Astrocyte (in vitro differentiated cells and primary cell): ENCODE measurements around the gene FCRLB. TPM values are rescaled to one million over a fixed set of nuclear protein-coding genes. Genes with fewer than 3 reads are reported as not detected.
"Not testable (repeated sequence)": the region's sequence is repeated elsewhere in the genome, so short reads cannot be mapped to it uniquely, and the experiment has no call there.

ENCODE experiments used
- DNase-seq: peaks from one replicate; pipeline ENCODE4 v3.0.0-alpha.2; 2010; ENCODE audit warnings: low read depth
- FAIRE-seq: peaks from 2 replicates; lab custom pipeline; 2011; peaks lifted over from hg19 to GRCh38; lab: Jason Lieb, UNC
- H2AFZ ChIP-seq: 2 replicates; pipeline ENCODE4 v1.6.0; 2012; ENCODE audit warnings: low read depth, low read length, inconsistent platforms
- H3K27ac ChIP-seq: 2 replicates; pipeline ENCODE4 v1.5.1; 2011; ENCODE audit warnings: low read depth, low read length, inconsistent platforms
- H3K27me3 ChIP-seq: 2 replicates; pipeline ENCODE4 v1.6.0; 2011; ENCODE audit warnings: low read length, inconsistent platforms; ENCODE audit not compliant: insufficient read depth
- H3K36me3 ChIP-seq: 2 replicates; pipeline ENCODE4 v1.5.1; 2011; ENCODE audit warnings: low read length, inconsistent platforms; ENCODE audit not compliant: insufficient read depth
- H3K4me1 ChIP-seq: 2 replicates; pipeline ENCODE4 v1.5.1; 2011; ENCODE audit warnings: low read length, inconsistent platforms; ENCODE audit not compliant: insufficient read depth
- H3K4me2 ChIP-seq: 2 replicates; pipeline ENCODE4 v1.6.0; 2012; ENCODE audit warnings: low read length, inconsistent platforms
- H3K4me3 ChIP-seq: 2 replicates; pipeline ENCODE4 v1.5.1; 2011; ENCODE audit warnings: low read depth, mild to moderate bottlenecking, low read length, inconsistent platforms; ENCODE audit not compliant: insufficient read depth
- H3K79me2 ChIP-seq: 2 replicates; pipeline ENCODE4 v1.6.0; 2012; ENCODE audit warnings: mild to moderate bottlenecking, low read length, inconsistent platforms; ENCODE audit not compliant: insufficient read depth
- H3K9ac ChIP-seq: 2 replicates; pipeline ENCODE4 v1.6.0; 2012; ENCODE audit warnings: mild to moderate bottlenecking, low read length, inconsistent platforms
- H3K9me3 ChIP-seq: 2 replicates; pipeline ENCODE4 v1.5.1; 2012; ENCODE audit warnings: low read depth, mild to moderate bottlenecking, low read length, inconsistent platforms; ENCODE audit not compliant: insufficient read depth
- H4K20me1 ChIP-seq: 2 replicates; pipeline ENCODE4 v1.6.0; 2012; ENCODE audit warnings: low read length, inconsistent platforms; ENCODE audit not compliant: insufficient read depth
- H3K27ac Mint-ChIP-seq: one replicate; pipeline ENCODE4 v1.8.0; 2021; ENCODE audit warnings: mild to moderate bottlenecking, mixed read lengths; ENCODE audit not compliant: unreplicated experiment
- H3K27me3 Mint-ChIP-seq: one replicate; pipeline ENCODE4 v1.8.0; 2021; ENCODE audit warnings: low read depth, mixed read lengths; ENCODE audit not compliant: unreplicated experiment
- H3K36me3 Mint-ChIP-seq: one replicate; pipeline ENCODE4 v1.8.0; 2021; ENCODE audit warnings: low read depth, mixed read lengths; ENCODE audit not compliant: unreplicated experiment
- H3K4me1 Mint-ChIP-seq: one replicate; pipeline ENCODE4 v1.8.0; 2021; ENCODE audit warnings: low read depth, mixed read lengths; ENCODE audit not compliant: unreplicated experiment
- H3K4me3 Mint-ChIP-seq: one replicate; pipeline ENCODE4 v1.8.0; 2021; ENCODE audit warnings: mild to moderate bottlenecking, moderate library complexity, mixed read lengths; ENCODE audit not compliant: unreplicated experiment
- H3K9me3 Mint-ChIP-seq: one replicate; pipeline ENCODE4 v1.8.0; 2021; ENCODE audit warnings: mild to moderate bottlenecking, mixed read lengths; ENCODE audit not compliant: unreplicated experiment
- CTCF ChIP-seq: IDR thresholded peaks from 2 replicates; pipeline ENCODE4 v1.5.1; 2011; ENCODE audit warnings: low read depth, mild to moderate bottlenecking, inconsistent platforms, low read length, moderate library complexity; ENCODE audit not compliant: insufficient read depth
- EZH2 ChIP-seq: IDR thresholded peaks from 2 replicates; pipeline ENCODE4 v1.6.1; 2012; ENCODE audit warnings: mild to moderate bottlenecking, low read length, inconsistent platforms; ENCODE audit not compliant: insufficient read depth
- total RNA-seq: library from RNA; stranded (reverse); gene quantifications from 2 replicates; pipeline ENCODE4 v1.2.1, GENCODE V29; 2021

Gene FCRLB
- total RNA-seq, 1 donor from 2014 or later: 0.79 TPM

- H3K9me3 Mint-ChIP-seq: no peaks in the 10 kb centered on the region
- Histone ChIP-seq H3K4me2 (no peak overlapping the region), H3K27me3 (no peaks in the 10 kb centered on the region), H3K9me3 (no peaks in the 10 kb centered on the region), H3K27ac (no peak overlapping the region), H3K36me3 (no peaks in the 10 kb centered on the region), H3K79me2 (peaks cover 72% of the 10 kb centered on the region), H3K4me1 (peaks cover 9% of the 10 kb centered on the region), H3K4me3 (no peak overlapping the region), H4K20me1 (peaks cover 25% of the 10 kb centered on the region), H3K9ac (no peak overlapping the region), H2AFZ (no peak overlapping the region)
- no peak for FAIRE-seq
- TF ChIP-seq EZH2 (no peak), CTCF (no peak)
- DNase-seq: no peak
- H3K4me3 Mint-ChIP-seq: no peak overlapping the region
- H3K36me3 Mint-ChIP-seq: no peaks in the 10 kb centered on the region
- no peaks in the 10 kb centered on the region for H3K27me3 Mint-ChIP-seq
- H3K27ac Mint-ChIP-seq: no peak overlapping the region
- H3K4me1 Mint-ChIP-seq: peaks cover 3% of the 10 kb centered on the region
These were observed 47.8 kb downstream of the FCRLB start for GRCh38 chr1:161768986-161769672.

GRCh38 chr1:161769673-161770045 lies 48.3 kb downstream of the FCRLB start:
- not testable (repeated sequence) for H3K4me1 Mint-ChIP-seq, H3K36me3 Mint-ChIP-seq, H3K9me3 ChIP-seq, H3K36me3 ChIP-seq, FAIRE-seq, DNase-seq, H3K9ac ChIP-seq, H3K27me3 Mint-ChIP-seq, H3K4me3 ChIP-seq, H3K27me3 ChIP-seq, H3K4me3 Mint-ChIP-seq, H3K27ac Mint-ChIP-seq, H3K4me2 ChIP-seq, H3K4me1 ChIP-seq, H2AFZ ChIP-seq, H3K9me3 Mint-ChIP-seq, H3K27ac ChIP-seq
- peaks cover 25% of the 10 kb centered on the region for H4K20me1 ChIP-seq
- H3K79me2 ChIP-seq: peaks cover 77% of the 10 kb centered on the region

GRCh38 chr1:161770250-161770649 lies 48.9 kb downstream of the FCRLB start:
- H3K4me1 Mint-ChIP-seq: peaks cover 3% of the 10 kb centered on the region

More at GRCh38 chr1:161770250-161770649, 48.9 kb downstream of the FCRLB start:
- Histone ChIP-seq H4K20me1 (peaks cover 30% of the 10 kb centered on the region), H2AFZ (no peak overlapping the region), H3K9ac (no peak overlapping the region), H3K27me3 (no peaks in the 10 kb centered on the region), H3K4me1 (peaks cover 9% of the 10 kb centered on the region), H3K4me2 (no peak overlapping the region), H3K4me3 (no peak overlapping the region), H3K9me3 (no peaks in the 10 kb centered on the region), H3K27ac (no peak overlapping the region), H3K79me2 (peaks cover 82% of the 10 kb centered on the region), H3K36me3 (no peaks in the 10 kb centered on the region)
- Mint-ChIP-seq H3K27ac (no peak overlapping the region), H3K9me3 (no peaks in the 10 kb centered on the region), H3K36me3 (no peaks in the 10 kb centered on the region), H3K27me3 (no peaks in the 10 kb centered on the region), H3K4me3 (no peak overlapping the region)
- DNase-seq (no peak), FAIRE-seq (no peak)
- no peak for TF ChIP-seq EZH2
